CD4-positive, alpha-beta T cell treated with Interleukin-4 for 1 hour (primary cell): ENCODE results near the gene FAM240B.

ENCODE experiments used
- DNase-seq, 2 donors: peaks; one replicate each; pipeline ENCODE4 v3.0.0-alpha.2; 2020 to 2022

FAM240B gene

GRCh38 chr9:38720083-38720745 lies at the start of gene FAM240B:
Gene FAM240B, minus strand, starts transcription at chr9:38720133. Its CDS starts 16,134 bp downstream, at chr9:38703999.
- no peak for DNase-seq

GRCh38 chr9:38768351-38768761 lies 48.4 kb upstream of the FAM240B start:
- no peak for DNase-seq

GRCh38 chr9:38765101-38765500 lies 45.2 kb upstream of the FAM240B start:
- no peak for DNase-seq

GRCh38 chr9:38761999-38762398 lies 42.1 kb upstream of the FAM240B start:
- no peak for DNase-seq

GRCh38 chr9:38761339-38761738 lies 41.4 kb upstream of the FAM240B start:
- DNase-seq: no peak

GRCh38 chr9:38756702-38757101 lies 36.8 kb upstream of the FAM240B start:
- DNase-seq: no peak

- DNase-seq: no peak
Measured at GRCh38 chr9:38747941-38748340, 28.0 kb upstream of the FAM240B start.

- no peak for DNase-seq
Measured at GRCh38 chr9:38747067-38747466, 27.1 kb upstream of the FAM240B start.

- DNase-seq: no peak
Measured at GRCh38 chr9:38746303-38746702, 26.4 kb upstream of the FAM240B start.

GRCh38 chr9:38744484-38744883 lies 24.6 kb upstream of the FAM240B start:
- DNase-seq: no peak

- DNase-seq: no peak
Measured at GRCh38 chr9:38737246-38737645, 17.3 kb upstream of the FAM240B start.

GRCh38 chr9:38734831-38735230 lies 14.9 kb upstream of the FAM240B start:
- DNase-seq: no peak

GRCh38 chr9:38733503-38733902 lies 13.6 kb upstream of the FAM240B start:
- no peak for DNase-seq

- DNase-seq: no peak
Measured at GRCh38 chr9:38732885-38733284, 13.0 kb upstream of the FAM240B start.

GRCh38 chr9:38727497-38728001 lies 7.6 kb upstream of the FAM240B start:
- DNase-seq: no peak

GRCh38 chr9:38724754-38725153 lies 4.8 kb upstream of the FAM240B start:
- no peak for DNase-seq

GRCh38 chr9:38718148-38718547 lies 1.8 kb downstream of the FAM240B start:
- DNase-seq: no peak

- DNase-seq: no peak
Measured at GRCh38 chr9:38715684-38716083, 4.2 kb downstream of the FAM240B start.

GRCh38 chr9:38713426-38713825 lies 6.5 kb downstream of the FAM240B start:
- DNase-seq: no peak

GRCh38 chr9:38708759-38709158 lies 11.2 kb downstream of the FAM240B start:
- no peak for DNase-seq

GRCh38 chr9:38707885-38708637 lies 11.9 kb downstream of the FAM240B start:
- DNase-seq: no peak

- no peak for DNase-seq
Measured at GRCh38 chr9:38706493-38706892, 13.4 kb downstream of the FAM240B start.

- DNase-seq: no peak
Measured at GRCh38 chr9:38705917-38706316, 14.0 kb downstream of the FAM240B start.

- no peak for DNase-seq
Measured at GRCh38 chr9:38700695-38701094, 19.2 kb downstream of the FAM240B start.
